HG02884 (cell line): ENCODE data around the gene MLH1.
"Not testable (repeated sequence)": the region's sequence is repeated elsewhere in the genome, so short reads cannot be mapped to it uniquely, and the experiment has no call there.

Experiments used
- ATAC-seq: cut with Tn5 transposase; IDR thresholded peaks from one replicate; pipeline ENCODE4 v1.9.1; 2021; ENCODE audit warnings: mild to moderate bottlenecking, moderate library complexity; ENCODE audit not compliant: unreplicated experiment

The MLH1 gene

GRCh38 chr3:36993326-36994283 is at the start of gene MLH1:
MLH1 (plus strand) TSS chr3:36993518; CDS start chr3:36993548, 30 bp downstream.
- ATAC-seq: peak; percentile 88

- no peak for ATAC-seq
Measured at GRCh38 chr3:36943601-36944000, 49.7 kb upstream of the MLH1 start.

- peak; percentile 50 for ATAC-seq
Measured at GRCh38 chr3:36944012-36944640, 49.2 kb upstream of the MLH1 start.

GRCh38 chr3:36944641-36945270 is 48.6 kb upstream of the MLH1 start, which contains the start of gene TRANK1:
TRANK1 (minus strand) TSS chr3:36945054; CDS start chr3:36944809, 245 bp downstream.
- peak; percentile 57 for ATAC-seq

- ATAC-seq: no peak
Measured at GRCh38 chr3:36945333-36945980, 47.9 kb upstream of the MLH1 start.

DNA sequence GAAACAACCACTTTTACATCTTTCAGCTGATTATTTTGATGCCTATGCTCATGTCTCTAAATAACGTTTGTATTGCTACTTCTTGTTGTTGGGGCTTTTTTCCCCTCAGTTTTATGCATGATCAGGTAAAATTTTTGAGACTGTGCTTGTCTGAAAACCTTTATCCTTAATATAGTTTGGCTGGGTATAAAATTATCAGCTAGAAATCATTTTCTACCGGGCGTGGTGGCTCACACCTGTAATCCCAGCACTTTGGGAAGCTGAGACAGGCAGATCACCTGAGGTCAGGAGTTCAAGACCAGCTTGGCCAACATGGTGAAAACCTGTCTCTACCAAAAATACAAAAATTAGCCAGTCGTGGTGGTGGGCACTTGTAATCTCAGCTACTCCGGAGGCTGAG is 45.5 kb upstream of the MLH1 start:
- ATAC-seq: not testable (repeated sequence)

DNA sequence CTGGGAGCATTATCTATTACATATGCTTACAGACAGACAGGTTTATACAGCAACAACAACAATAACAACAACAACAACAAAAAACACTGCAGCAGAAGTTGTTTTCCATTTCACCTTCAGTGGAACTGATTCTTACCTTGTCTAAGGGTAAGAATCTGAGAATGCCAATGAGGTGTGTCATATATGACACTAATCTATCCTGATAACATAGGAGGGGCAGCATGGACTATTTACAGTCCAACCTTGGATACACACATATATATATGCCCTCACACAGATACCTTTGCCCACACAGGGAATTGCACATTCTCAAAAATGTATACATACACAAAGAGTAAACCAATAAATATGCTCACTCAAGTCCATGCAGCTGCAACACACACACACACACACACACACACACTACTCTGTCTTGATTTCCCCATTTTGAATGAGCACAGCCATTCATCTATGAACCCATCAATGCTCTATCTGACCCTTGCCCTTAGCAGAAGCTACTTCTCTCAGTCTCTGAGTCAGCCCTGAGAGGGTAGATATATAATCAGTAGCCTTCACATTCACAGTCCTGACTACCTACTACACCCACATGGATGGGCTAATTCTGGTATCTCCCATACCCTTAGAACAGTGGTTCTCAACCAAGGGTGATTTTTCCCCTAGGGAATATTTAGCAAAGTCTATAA is 38.7 kb upstream of the MLH1 start:
- no peak for ATAC-seq

GRCh38 chr3:36956155-36956554 is 37.2 kb upstream of the MLH1 start:
- ATAC-seq: no peak

- no peak for ATAC-seq
Measured at GRCh38 chr3:36957063-36957462, 36.3 kb upstream of the MLH1 start.

GRCh38 chr3:36957862-36958686 is 35.2 kb upstream of the MLH1 start:
- ATAC-seq: no peak

DNA sequence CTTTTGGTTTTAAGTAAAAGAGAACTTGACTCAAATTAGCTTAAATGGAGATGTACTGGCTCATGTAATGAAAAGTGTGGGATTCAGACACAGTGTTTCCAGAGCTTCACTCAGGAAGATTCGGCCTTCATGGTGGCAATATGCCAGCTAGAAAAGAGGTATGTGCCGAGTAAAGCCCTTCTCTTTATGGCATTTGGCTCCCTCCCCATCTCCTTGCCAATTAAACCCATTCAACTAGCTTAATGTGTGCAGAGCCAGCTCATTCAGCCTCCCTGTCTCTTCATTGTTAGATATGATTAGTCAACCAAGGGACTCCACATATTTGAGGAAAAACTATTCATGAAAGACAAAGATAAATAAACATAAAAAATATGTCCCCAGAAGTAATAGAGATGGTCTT is 33.5 kb upstream of the MLH1 start:
- no peak for ATAC-seq

- ATAC-seq: no peak
Measured at GRCh38 chr3:36960502-36960901, 32.8 kb upstream of the MLH1 start.

DNA sequence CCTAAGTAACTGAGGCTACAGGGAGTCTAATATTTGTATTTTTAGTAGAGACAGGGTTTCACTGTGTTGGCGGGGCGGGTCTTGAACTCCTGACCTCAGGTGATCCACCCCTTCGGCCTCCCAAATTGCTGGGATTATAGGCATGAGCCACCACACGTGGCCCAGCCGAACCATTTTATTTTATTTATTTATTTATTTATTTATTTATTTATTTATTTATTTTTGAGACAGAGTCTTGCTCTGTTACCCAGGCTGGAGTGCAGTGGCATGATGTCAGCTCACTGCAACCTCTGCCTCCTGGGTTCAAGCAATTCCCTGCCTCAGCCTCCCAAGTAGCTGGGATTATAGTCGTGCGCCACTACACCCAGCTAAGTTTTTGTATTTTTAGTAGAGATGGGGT is 30.3 kb upstream of the MLH1 start:
- ATAC-seq: not testable (repeated sequence)

- no peak for ATAC-seq
Measured at GRCh38 chr3:36964331-36964730, 29.0 kb upstream of the MLH1 start.

DNA sequence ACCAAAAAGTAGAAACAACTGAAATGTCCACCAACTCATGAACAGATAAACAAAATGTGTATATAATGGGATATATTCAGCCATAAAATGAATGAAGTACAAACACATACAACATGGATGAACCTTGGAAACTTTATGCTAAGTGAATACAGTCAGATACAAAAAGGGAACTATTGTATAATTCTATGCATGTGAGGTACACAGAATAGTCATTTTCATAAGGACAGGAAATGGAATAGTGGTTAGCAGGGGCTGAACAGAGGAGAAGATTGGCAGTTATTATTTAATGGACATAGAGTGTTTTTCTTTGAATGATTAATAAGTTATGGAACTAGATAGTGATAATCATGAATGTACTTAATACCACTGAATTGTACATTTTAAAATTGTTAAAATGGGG is 28.5 kb upstream of the MLH1 start:
- peak; percentile 65 for ATAC-seq

DNA sequence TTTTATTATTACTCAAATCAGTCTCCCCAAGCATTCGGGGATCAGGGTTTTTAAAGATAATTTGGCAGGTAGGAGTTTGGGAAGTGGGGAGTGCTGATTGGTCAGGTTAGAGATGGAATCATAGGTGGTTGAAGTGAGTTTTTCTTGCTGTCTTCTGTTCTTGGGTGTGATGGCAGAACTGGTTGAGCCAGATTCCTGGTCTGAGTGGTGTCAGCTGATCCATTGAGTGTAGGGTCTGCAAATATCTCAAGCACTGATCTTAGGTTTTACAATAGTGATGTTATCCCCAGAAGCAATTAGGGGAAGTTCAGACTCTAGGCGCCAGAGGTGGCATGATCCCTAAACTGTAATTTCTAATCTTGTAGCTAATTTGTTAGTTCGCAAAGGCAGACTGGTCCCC is 27.9 kb upstream of the MLH1 start:
- no peak for ATAC-seq

DNA sequence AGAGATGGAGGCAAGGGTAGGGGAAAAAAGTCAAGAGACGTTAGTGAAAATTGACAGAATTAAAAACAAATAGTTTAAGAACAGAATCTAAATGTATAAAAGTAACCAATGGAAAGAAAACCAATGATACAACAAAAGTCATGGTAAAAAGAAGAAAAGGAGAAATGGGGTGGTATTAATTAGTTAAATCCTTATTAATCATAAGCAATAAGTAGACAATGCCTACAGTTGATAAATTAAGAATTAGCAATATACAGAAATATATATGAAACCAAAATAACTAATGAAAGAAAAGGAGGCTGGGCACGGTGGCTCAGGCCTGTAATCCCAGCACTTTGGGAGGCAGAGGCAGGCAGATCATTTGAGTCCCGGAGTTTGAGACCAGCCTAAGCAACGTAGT is 24.2 kb upstream of the MLH1 start:
- no peak for ATAC-seq

DNA sequence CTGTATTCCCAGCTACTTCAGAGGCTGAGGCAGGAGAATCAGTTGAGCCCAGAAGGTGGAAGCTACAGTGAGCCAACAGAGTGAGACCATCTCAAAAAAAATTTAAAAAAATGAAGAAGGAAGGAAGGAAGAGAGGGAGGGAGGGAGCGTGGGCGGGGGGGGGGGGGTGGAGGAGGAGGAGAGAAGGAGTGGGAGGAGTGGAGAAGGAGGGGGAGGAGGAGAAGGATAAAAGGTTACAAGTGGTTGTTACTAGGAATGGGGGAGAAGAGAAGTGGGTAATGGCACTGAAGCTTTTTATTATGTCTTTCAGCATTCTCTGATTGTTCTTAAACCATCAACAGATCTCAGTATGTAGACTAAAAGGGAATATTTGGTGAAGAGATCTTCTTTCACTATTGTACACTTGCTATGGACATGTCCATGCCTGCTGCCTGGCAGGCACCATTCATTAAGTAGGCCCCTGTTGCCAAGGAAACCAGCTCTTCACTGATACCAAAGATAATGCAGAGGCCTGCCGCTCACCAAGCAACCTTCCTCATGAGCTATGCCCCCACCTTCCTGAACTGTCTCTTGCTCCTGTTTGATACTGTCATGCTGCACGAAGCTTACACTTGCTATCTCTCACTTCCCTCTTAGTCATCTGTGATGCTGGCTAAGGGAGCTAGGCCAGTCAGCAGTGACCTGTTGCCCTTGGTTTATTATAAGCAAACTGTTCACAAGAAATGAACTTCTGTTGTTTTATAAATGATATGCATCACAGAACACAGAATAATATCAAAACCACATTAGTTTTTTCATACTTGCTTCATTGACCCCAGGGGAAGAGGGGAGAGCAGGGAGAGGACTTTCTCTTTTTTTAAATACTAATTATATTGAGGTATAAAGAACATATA is 23.5 kb upstream of the MLH1 start:
- ATAC-seq: peak; percentile 99

DNA sequence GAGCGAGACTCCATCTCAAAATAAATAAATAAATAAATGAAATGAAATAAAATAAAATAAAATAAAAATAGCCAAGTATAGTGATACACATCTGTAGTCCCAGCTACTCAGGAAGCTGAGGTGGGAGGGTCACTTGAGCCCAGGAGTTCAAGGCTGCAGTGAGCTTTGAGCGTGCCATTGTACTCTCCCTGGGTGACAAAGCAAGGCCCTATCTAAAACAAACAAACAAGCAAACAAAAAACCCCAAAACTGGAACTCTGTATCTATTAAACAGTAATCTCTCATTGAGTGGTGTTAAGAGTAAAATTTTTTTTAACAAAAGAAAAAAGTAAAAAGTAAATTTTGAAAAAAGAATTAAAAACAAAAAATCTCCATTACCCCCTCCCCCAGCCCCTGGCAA is 21.2 kb upstream of the MLH1 start:
- no peak for ATAC-seq
